IPS DF 6.9 (cell line): ENCODE data around the gene RAF1.

Experiments used
- DNase-seq: peaks from one replicate; pipeline ENCODE4 v3.0.0-alpha.2; 2013; ENCODE audit warnings: low read depth, low spot score
- H3K27ac ChIP-seq: one replicate; pipeline ENCODE4 v1.5.1; 2013; ENCODE audit warnings: low read length, control low read depth
- H3K27me3 ChIP-seq: 2 replicates; pipeline ENCODE4 v1.6.1; 2013; ENCODE audit warnings: mild to moderate bottlenecking, low read length; ENCODE audit not compliant: control insufficient read depth, insufficient read depth
- H3K36me3 ChIP-seq: 2 replicates; pipeline ENCODE4 v1.6.1; 2013; ENCODE audit warnings: low read length; ENCODE audit not compliant: control insufficient read depth, insufficient read depth
- H3K4me1 ChIP-seq: 2 replicates; pipeline ENCODE4 v1.6.1; 2013; ENCODE audit warnings: low read length; ENCODE audit not compliant: control insufficient read depth, insufficient read depth
- H3K4me3 ChIP-seq: 2 replicates; pipeline ENCODE4 v1.5.1; 2013; ENCODE audit warnings: mild to moderate bottlenecking, low read length
- H3K9me3 ChIP-seq: 2 replicates; pipeline ENCODE4 v1.6.1; 2013; ENCODE audit warnings: low read length, inconsistent platforms; ENCODE audit not compliant: control insufficient read depth, insufficient read depth
- WGBS: extraction: QIAGEN DNeasy Blood & Tissue Kit; methylation state at CpG from one replicate; pipeline ENCODE4 v1.1.7; 2013; ENCODE audit warnings: mixed read lengths, missing lambda C conversion rate; ENCODE audit not compliant: insufficient read length, insufficient coverage; 5-methylcytosine and 5-hydroxymethylcytosine counted together

The RAF1 gene

DNA sequence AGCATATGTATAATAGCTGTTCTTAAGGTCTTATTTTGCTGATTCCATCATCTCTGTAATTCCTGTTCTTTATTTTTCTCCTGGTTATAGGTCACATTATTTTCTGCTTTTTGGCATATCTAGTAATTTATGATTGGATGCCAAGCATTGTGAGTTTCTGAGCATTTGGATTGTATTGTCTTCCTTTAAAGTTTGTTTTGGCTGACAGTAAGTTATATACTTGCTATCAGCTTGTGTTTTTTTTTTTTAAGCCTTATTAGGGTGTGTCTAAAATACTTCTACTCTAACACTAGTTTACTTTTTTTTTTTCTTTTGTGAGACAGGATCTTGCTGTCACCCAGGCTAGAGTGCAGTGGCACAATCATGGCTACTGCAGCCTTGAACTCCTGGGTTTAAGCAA, 96.9 kb downstream of the RAF1 start:
- Histone ChIP-seq H3K36me3 (peaks cover 7% of the 10 kb centered on the region; the same call in 1 of the 2 replicates), H3K27ac (no peak overlapping the region), H3K27me3 (no peaks in the 10 kb centered on the region)

DNA sequence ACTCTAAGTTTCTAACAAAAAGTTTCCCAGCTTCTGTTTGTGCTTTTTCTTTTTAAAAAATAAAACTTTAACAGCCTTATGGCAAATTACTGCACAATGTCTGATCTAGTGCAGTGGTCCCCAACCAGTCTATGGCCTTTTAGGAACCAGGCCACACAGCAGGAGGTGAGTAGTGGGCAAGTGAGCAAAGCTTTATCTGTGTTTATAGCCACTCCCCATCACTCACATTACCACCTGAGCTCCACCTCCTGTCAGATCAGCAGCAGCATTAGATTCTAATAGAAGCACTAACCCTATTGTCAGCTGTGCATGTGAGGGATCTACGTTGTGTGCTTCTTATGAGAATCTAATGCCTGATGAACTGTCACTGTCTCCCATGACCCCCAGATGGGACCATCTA, 101.5 kb downstream of the RAF1 start:
- peaks cover 1% of the 10 kb centered on the region; the same call in 1 of the 2 replicates for H3K4me1 ChIP-seq
- DNase-seq = no peak
- no CpG with 5 or more reads among the region's 1 CpG for WGBS
- H3K27me3 ChIP-seq = no peaks in the 10 kb centered on the region
- H3K27ac ChIP-seq = no peak overlapping the region
- H3K4me3 ChIP-seq = no peak overlapping the region
- no peaks in the 10 kb centered on the region for H3K36me3 ChIP-seq
- no peaks in the 10 kb centered on the region for H3K9me3 ChIP-seq

More for the DNA sequence above, 96.9 kb downstream of the RAF1 start:
- DNase-seq = no peak
- no peaks in the 10 kb centered on the region for H3K4me1 ChIP-seq
- no peak overlapping the region for H3K4me3 ChIP-seq
- H3K9me3 ChIP-seq = no peaks in the 10 kb centered on the region

DNA sequence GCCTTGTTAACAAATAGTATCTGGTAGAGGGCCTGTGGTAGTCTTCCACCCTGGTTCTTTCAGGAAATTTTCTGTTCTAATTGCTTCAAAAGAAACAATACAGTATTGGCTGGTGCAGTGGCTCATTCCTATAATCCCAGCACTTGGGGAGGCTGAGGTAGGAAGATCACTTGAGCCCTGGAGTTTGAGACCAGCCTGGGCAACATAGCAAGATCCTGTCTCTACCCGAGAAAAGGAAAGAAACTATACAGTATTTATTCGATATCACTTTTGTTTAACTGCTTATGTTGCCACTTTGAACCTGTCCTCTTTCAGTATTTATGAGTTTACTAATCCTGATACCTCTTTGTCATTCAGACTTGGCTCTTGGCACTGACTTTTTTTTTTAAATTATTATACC, 102.5 kb downstream of the RAF1 start:
- no peaks in the 10 kb centered on the region for H3K27me3 ChIP-seq

DNA sequence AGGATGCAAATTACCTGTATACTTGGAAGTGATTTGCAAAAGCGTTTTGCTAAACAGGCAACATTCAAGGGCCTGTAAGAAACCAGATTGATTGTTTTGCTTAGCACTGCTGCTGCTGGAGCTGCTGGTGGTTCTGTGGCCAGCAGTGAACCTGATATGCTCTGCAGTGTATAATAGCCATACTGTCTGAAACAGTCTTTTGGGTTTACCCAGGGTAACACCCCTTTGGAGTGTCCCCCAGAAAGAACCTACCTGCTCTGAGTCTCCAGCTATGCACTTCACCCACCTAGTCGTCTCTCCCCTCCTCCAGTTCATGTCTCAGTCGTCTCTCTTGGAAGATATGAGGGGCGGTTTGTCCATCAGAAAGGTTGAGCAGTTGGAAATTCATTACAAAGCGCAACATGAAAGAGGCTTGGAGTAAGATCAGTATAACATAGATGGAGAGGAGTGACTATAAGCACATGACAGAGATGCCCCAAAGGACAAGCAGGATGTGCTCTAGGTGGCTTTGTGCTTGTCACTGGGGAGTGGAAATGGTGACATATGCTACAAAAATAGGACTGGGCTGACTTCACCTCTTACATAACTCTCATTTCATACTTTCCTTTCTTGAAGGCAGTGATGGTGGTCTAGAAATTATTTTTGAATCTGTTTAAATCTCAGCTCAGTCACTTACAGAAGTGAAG, 103.3 kb downstream of the RAF1 start:
- Histone ChIP-seq H3K9me3 (no peaks in the 10 kb centered on the region), H3K4me1 (peaks cover 1% of the 10 kb centered on the region; the same call in 1 of the 2 replicates), H3K27me3 (no peaks in the 10 kb centered on the region), H3K36me3 (no peaks in the 10 kb centered on the region), H3K4me3 (no peak overlapping the region), H3K27ac (no peak overlapping the region)
- DNase-seq = no peak
- WGBS = no CpG with 5 or more reads among the region's 5 CpGs

More for the DNA sequence above, 102.5 kb downstream of the RAF1 start:
- peaks cover 1% of the 10 kb centered on the region; the same call in 1 of the 2 replicates for H3K4me1 ChIP-seq
- H3K9me3 ChIP-seq = no peaks in the 10 kb centered on the region
- no peak overlapping the region for H3K4me3 ChIP-seq
- H3K27ac ChIP-seq = no peak overlapping the region
- no peaks in the 10 kb centered on the region for H3K36me3 ChIP-seq
- no peak for DNase-seq
- no CpG with 5 or more reads among the region's 2 CpGs for WGBS

DNA sequence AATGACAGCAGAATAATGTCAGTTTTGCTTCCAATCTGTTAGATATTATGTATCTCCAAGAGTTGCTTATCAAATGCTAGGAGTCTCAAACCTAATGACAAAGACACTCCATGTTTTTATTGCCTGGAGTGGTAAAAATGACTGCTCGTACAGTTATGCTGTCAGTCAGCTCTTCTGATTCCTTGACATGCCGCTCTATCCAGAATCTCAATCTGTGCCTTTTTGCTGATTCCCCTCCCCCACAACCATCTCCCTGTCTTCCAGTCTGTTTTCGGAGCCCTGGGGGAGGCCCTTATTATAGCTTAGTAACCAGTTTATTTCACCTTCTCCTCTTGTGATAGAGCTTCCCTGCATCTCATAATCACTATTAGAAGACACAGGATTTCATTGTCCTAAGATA, 104.4 kb downstream of the RAF1 start:
- no peak for DNase-seq
- WGBS = no CpG with 5 or more reads among the region's 3 CpGs
- Histone ChIP-seq H3K4me1 (peaks cover 1% of the 10 kb centered on the region; the same call in 1 of the 2 replicates), H3K9me3 (no peaks in the 10 kb centered on the region), H3K36me3 (no peaks in the 10 kb centered on the region), H3K27me3 (no peaks in the 10 kb centered on the region), H3K4me3 (no peak overlapping the region), H3K27ac (no peak overlapping the region)

DNA sequence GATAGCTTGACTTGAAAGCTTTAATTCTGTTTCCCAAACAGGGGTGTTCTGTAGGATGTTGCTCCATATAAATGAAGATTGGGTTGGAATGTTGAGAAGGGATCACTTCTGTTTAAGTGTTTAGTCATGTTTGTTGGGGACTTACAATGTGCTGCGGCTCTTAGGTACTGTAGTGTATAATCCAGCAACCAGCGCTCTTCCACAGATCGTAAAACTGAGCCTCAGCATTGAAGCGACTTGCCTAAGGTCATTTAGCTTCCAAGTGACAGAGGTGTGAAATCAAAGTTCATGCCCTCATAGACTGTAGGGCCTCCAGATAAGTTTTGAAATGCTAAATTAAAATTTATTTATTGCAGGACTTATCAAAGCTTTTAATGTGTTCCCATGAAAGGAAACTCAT, 105.2 kb downstream of the RAF1 start:
- no peak overlapping the region for H3K27ac ChIP-seq
- H3K27me3 ChIP-seq = no peaks in the 10 kb centered on the region
- no peak for DNase-seq
- H3K4me3 ChIP-seq = no peak overlapping the region
- WGBS = no CpG with 5 or more reads among the region's 4 CpGs
- peaks cover 1% of the 10 kb centered on the region; the same call in 1 of the 2 replicates for H3K4me1 ChIP-seq
- H3K9me3 ChIP-seq = no peaks in the 10 kb centered on the region
- H3K36me3 ChIP-seq = no peaks in the 10 kb centered on the region

DNA sequence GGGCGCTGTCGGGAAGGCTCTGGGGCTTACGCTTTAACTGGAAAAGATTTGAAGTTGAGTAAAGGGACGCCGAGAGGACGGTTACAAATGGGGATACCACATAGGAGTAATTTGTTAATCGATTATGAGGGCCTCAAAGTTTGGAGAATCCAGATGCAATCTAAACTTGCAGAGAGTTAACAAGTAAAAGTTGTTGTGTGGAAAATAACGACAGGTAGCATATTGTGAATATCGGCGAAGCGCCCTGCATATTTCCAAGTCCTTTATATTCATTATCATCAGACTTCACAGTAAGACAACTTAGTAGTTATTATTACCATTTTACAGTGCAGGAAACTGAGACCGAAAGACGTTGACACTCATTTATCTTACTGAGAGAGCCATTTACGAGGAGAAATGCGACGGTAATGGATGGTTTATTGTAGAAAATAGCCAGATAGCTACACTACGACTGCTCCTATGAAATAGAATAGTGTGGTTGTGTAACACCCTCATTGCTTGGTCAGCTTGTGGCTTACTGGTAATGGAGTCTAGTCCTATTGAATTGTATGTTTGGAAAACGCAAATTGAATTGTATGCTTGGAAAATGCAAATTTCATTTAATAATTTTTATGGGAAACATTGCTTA, 106.3 kb downstream of the RAF1 start:
- Histone ChIP-seq H3K9me3 (no peaks in the 10 kb centered on the region), H3K27me3 (no peaks in the 10 kb centered on the region), H3K36me3 (no peaks in the 10 kb centered on the region), H3K4me3 (peak overlapping the region; percentile 69), H3K4me1 (peaks cover 1% of the 10 kb centered on the region; the same call in 1 of the 2 replicates), H3K27ac (no peak overlapping the region)
- no CpG with 5 or more reads among the region's 18 CpGs for WGBS
- DNase-seq = no peak

DNA sequence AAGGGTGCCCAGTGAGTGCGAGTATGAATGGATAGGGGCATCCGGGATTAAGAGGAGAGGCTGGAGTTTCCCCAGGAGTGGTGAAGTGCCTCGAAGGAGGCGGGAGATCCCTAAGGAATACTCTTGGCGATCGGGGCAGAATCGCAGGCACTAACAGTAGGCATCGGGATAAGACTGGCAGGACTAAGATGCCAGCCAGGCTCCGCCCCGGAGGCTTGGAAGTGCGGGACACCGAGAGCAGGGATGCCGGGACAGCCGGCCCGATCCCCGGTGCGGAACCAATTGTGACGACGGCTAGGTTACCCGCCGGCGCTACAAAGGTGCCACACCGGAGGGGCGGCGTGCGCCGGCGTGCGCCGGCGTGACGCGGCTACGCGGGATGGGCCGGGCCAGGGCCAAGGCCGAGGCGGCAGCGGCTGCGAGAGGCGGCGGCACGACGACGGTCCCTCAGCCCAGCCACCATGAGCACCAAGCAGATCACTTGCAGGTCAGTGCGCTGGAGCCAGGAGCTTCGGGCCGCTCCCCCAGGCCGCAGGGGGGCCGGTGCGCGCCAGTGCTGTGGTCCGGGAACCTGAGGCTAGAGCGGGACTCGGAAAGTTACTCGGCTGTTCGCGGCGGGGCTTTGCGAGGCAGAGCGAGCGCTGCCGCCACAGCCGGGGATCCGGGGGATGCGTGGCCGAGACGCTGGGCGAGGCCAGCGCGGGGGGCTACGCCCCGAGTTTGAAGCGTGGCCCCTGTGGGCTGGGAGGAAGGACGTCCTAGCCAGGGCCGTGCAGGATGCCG, 107.0 kb downstream of the RAF1 start, which contains the start of gene MKRN2:
MKRN2 (plus strand) TSS at position 398 of the 783 bp plus-strand sequence; CDS start at position 462, 64 bp downstream.
- Histone ChIP-seq H3K36me3 (no peaks in the 10 kb centered on the region), H3K27me3 (no peaks in the 10 kb centered on the region), H3K4me3 (peak within 1 kb of the TSS; percentile 69), H3K4me1 (peaks cover 1% of the 10 kb centered on the region; the same call in 1 of the 2 replicates), H3K9me3 (no peaks in the 10 kb centered on the region), H3K27ac (no peak within 1 kb of the TSS)
- peak; percentile 52 for DNase-seq
- no CpG with 5 or more reads among the region's 77 CpGs for WGBS

DNA sequence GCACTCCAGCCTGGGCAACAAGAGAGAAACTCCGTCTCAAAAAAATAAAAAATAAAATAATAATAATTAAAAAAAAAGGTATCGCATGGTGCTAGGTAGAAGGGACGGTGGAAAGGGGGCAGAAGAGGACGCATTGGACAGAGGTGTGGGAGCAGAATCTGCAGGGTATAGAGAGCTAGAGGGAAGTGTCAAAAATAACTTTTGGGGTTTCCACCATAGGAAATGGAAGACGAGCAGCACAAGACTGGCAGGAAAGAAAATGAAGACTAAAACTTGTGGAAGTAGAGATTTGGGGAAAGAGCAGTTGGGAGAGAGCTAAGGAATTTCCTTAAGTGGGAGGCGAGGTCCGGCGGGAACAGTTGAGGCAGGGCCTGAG, 107.6 kb downstream of the RAF1 start:
- Histone ChIP-seq H3K27ac (no peak overlapping the region), H3K4me1 (peaks cover 1% of the 10 kb centered on the region; the same call in 1 of the 2 replicates), H3K27me3 (no peaks in the 10 kb centered on the region), H3K4me3 (peak overlapping the region; percentile 69; the same call in 1 of the 2 replicates), H3K9me3 (no peaks in the 10 kb centered on the region), H3K36me3 (no peaks in the 10 kb centered on the region)
- no CpG with 5 or more reads among the region's 8 CpGs for WGBS
- DNase-seq = no peak

DNA sequence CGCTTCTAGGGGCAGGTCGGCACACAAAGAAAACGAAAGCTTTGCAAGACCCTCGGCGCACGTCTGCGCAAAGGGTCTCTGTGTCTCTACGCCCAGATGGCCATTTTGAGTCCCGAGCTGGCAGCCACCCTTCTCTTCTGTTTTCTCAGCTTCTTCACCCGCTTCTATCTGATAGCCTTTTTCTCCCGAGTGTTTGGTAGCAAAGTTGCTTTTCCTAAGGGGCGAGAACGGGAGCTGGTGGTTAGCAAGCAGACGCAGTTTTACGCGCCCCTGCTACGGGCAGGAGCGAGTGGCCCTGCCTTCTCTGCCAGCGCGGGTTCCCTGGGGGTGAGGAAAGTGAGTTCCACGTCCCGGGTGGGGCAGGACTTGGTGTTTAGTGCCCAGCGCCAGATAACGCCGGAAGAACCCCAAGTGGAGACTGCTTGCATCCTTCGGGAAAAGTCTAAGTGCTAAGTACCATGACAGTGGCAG, 110.0 kb downstream of the RAF1 start:
- Histone ChIP-seq H3K4me3 (no peak overlapping the region), H3K27me3 (no peaks in the 10 kb centered on the region), H3K36me3 (no peaks in the 10 kb centered on the region), H3K27ac (no peak overlapping the region), H3K4me1 (peaks cover 1% of the 10 kb centered on the region; the same call in 1 of the 2 replicates), H3K9me3 (no peaks in the 10 kb centered on the region)
- no peak for DNase-seq
- WGBS = no CpG with 5 or more reads among the region's 26 CpGs
